HG02763 (cell line): Measurements from ENCODE around the gene NUDT9.
"Not testable (repeated sequence)": the region's sequence is repeated elsewhere in the genome, so short reads cannot be mapped to it uniquely, and the experiment has no call there.

ENCODE experiments used
- ATAC-seq: cut with Tn5 transposase; IDR thresholded peaks from one replicate; pipeline ENCODE4 v1.9.1; 2021; ENCODE audit warnings: mild to moderate bottlenecking, moderate library complexity; ENCODE audit not compliant: unreplicated experiment

Gene NUDT9

GRCh38 chr4:87406902-87407301 is 15.5 kb upstream of the NUDT9 start:
- ATAC-seq, result not testable (repeated sequence)

GRCh38 chr4:87409420-87409939 is 12.9 kb upstream of the NUDT9 start:
- no peak for ATAC-seq

- ATAC-seq, result no peak
These were observed 12.2 kb upstream of the NUDT9 start for GRCh38 chr4:87410157-87410556.

- ATAC-seq, result no peak
These were observed 11.7 kb upstream of the NUDT9 start for GRCh38 chr4:87410679-87411078.

GRCh38 chr4:87414816-87415215 is 7.6 kb upstream of the NUDT9 start:
- ATAC-seq, result no peak

- no peak for ATAC-seq
These were observed 5.4 kb upstream of the NUDT9 start for GRCh38 chr4:87416965-87417364.

GRCh38 chr4:87418410-87418809 is 4.0 kb upstream of the NUDT9 start:
- ATAC-seq, result not testable (repeated sequence)

GRCh38 chr4:87419578-87420249 is 2.7 kb upstream of the NUDT9 start:
- no peak for ATAC-seq

GRCh38 chr4:87420276-87420830 is 2.0 kb upstream of the NUDT9 start:
- ATAC-seq, result no peak

- no peak for ATAC-seq
These were observed 1.1 kb downstream of the NUDT9 start for GRCh38 chr4:87423317-87424098.

GRCh38 chr4:87424099-87424543 is 1.7 kb downstream of the NUDT9 start:
- not testable (repeated sequence) for ATAC-seq

- ATAC-seq, result no peak
These were observed 3.3 kb downstream of the NUDT9 start for GRCh38 chr4:87425711-87426110.

- ATAC-seq, result no peak
These were observed 4.6 kb downstream of the NUDT9 start for GRCh38 chr4:87426865-87427517.

GRCh38 chr4:87427518-87427868 is 5.1 kb downstream of the NUDT9 start:
- ATAC-seq, result no peak

- no peak for ATAC-seq
These were observed 6.6 kb downstream of the NUDT9 start for GRCh38 chr4:87428979-87429378.

- ATAC-seq, result no peak
These were observed 7.7 kb downstream of the NUDT9 start for GRCh38 chr4:87430038-87430437.

- no peak for ATAC-seq
These were observed 11.0 kb downstream of the NUDT9 start for GRCh38 chr4:87433342-87433741.

GRCh38 chr4:87442889-87443288 is 20.5 kb downstream of the NUDT9 start:
- ATAC-seq, result no peak

- ATAC-seq, result no peak
These were observed 22.4 kb downstream of the NUDT9 start for GRCh38 chr4:87444741-87445140.

GRCh38 chr4:87445964-87446363 is 23.6 kb downstream of the NUDT9 start:
- ATAC-seq, result no peak

- not testable (repeated sequence) for ATAC-seq
These were observed 24.0 kb downstream of the NUDT9 start for GRCh38 chr4:87446375-87446774.
